SHP77 (cell line): ENCODE measurements around the gene DYDC1.
"Not testable (repeated sequence)": the region's sequence is repeated elsewhere in the genome, so short reads cannot be mapped to it uniquely, and the experiment has no call there.

ENCODE experiments used
- DNase-seq, 2 experiments: peaks; one replicate each; lab custom pipeline; 2025; lab: John Stamatoyannopoulos, UW

DYDC1 gene

DNA sequence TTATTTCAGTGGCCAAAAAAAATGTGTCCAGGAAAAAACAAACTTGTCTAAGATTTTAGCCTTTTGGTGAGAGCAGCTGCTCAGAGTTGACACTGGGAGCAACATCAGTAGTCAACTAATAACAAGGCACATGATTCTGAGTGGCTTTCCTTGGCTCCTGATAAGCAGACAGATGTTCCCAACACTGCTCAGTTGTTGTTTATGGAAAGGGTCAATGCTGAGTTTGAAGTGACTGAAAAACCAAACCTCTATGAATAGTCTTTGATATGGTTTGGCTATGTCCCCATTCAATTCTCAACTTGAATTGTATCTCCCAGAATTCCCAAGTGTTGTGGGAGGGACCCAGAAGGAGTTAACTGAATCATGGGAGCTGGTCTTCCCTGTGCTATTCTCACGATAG lies 12.3 kb downstream of the DYDC1 start:
- DNase-seq = no peak

DNA sequence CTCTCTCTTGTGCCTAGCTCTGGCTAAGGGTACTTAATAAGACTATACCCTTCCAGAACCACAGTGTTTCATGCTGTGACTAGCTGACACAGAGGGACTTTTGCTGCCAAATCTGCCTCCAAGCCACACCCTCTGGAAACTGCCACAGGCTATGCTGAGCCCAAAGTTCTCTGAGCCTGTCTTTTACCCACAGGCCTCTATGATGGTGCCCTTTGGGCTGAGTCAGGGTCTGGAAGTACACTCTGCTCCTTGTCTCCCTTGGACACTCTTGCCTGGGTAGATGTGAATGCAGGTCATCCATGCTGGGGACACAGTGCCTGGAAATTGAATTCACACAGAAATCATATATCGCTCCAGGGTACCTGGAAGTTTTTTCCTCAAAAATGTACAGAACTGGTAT lies 22.6 kb downstream of the DYDC1 start:
- no peak for DNase-seq

DNA sequence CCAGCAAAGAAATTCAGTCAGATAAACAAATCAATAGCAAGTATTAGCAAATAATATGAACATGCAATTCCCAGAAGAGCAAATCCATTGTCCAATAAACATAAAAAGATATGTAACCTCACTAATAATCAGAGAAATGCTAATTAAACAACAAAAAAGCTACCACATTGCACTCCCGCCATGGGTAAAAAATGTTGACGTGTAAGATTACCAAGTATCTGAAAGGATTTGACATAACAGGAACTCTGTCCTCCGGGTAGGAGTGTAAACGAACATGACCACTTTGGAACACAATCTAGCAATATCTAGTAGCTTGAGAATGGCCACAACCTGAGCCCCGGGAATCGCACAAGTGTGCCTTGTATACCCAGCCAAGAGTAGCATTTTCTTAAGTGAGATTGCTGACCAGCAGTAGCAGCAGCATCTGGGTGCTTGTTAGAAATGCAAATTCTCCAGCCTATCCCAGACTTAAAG lies 31.6 kb downstream of the DYDC1 start:
- DNase-seq = no peak

DNA sequence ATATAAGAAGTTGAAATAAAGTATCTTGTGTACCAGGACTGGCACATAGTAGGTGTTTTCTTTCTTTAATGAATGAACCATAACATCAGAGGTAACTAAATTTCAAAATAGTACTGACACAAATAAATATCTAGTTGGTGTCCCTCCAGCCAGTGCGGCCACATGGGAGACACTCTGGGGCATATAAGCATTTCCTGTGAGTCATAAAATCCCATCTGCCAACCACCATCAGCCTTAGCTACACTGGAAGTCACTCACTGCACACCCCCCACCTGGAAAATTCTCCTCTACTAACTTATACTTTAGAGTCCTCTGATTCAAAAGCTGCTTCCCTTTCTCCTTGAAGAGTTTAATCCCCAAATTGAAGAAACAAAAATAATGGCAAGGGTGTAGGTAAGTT lies 32.5 kb downstream of the DYDC1 start:
- DNase-seq = peak in 1 of 2 experiments; percentile 4

GRCh38 chr10:80323311-80323710 lies 33.2 kb downstream of the DYDC1 start:
- DNase-seq = no peak

GRCh38 chr10:80322711-80323110 lies 33.8 kb downstream of the DYDC1 start:
- DNase-seq = no peak

DNA sequence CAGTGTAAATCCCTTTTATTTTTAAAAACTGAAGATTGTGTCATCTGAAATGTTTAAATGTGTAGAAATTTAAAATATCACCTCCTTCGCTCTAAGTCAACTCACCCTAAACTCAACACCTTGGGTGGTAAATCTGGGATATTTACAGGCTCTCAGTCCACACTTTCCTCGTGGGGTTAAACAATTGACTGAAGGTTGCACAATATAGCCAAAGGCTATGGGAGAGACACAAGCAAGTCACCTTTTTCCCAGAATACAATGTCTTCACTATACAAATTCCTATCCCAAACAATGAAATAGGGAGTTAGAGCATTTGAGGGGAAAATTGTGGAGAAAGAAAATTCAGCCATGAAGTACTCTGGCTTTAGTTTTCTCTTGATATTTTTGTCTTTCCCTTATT lies 34.4 kb downstream of the DYDC1 start:
- DNase-seq = no peak

- no peak for DNase-seq
These were observed 35.4 kb downstream of the DYDC1 start for GRCh38 chr10:80321183-80321582.

DNA sequence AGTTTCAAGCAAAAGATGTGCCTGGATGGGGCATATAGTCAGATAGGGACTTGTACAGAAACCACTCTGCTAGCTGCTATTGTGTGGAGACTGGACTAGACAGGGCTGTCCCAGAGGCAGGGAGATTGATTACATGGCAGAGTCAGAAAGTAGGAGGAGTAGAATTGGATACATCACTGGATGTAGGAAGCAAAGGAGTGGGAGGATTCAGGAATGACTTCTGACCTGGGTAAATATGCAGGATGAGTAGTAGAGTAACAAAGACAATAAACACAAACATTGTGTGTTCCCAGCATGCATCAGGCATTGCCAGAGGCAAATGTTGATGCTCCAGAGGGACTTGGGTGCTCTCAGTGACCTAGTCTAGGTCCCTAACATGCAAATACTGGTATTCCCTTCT lies 36.2 kb downstream of the DYDC1 start:
- DNase-seq = no peak

DNA sequence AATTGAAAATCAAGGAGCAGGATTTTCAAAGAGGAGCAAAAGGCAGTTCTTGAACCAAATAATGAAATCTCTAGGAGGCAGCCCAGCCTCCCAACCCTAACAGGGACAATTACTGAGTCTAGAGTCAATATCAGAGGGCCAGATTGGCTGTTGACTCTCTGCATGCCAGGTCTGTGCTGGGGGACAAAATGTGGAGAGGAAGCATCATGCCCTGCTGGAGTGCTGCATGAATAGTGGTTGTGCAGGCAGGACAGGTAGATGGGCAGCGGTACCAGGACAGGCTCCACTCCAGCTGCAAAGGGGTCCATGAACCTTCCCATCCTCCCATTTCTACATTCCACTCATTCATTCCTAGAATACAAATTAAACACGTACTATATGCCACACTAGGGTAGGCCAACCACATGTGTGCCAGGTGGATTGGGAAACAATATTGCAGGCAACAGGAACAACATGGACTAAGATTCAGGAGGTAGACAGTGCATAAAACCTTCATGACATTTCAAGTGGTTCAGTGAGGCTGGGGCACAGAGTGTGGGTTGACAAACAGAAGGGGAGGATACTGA lies 36.7 kb downstream of the DYDC1 start:
- DNase-seq = no peak

DNA sequence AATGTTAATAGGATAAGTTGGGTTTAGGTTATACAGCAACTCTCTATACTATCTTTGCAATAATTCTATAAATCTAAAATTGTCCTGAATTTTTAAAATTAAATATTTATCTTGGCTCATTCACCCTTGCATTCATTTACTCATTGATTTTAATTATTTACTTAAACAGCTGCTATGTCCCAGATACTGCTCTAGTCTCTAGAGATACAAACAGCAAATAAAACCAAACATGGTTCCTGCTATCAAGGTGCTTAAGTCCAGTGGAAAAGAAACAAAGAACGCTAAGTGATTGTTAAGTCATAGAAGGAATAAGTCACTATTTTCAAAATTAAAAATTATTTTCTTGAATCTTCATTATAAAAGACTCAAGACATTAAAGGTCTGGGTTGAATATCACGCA lies 37.2 kb downstream of the DYDC1 start:
- DNase-seq = no peak

- no peak for DNase-seq
These were observed 37.8 kb downstream of the DYDC1 start for GRCh38 chr10:80318742-80319141.

DNA sequence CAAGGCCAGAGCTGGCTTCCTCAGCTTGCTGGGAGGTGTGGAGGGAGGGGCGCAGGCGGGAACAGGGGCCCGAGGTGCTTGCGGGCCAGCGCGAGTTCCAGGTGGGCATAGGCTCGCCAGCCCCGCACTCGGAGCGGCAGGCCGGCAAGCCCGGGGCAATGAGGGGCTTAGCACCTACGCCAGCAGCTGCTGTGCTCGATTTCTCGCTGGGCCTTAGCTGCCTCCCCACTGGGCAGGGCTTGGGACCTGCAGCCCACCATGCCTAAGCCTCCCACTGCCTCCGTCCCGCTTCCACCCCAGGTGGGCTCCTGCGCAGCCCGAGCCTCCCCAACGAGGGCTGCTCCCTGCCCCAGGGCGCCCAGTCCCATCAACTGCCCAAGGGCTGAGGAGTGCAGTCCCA lies 41.2 kb downstream of the DYDC1 start:
- DNase-seq = no peak

- DNase-seq = no peak
These were observed 43.0 kb downstream of the DYDC1 start for GRCh38 chr10:80313523-80313922.

DNA sequence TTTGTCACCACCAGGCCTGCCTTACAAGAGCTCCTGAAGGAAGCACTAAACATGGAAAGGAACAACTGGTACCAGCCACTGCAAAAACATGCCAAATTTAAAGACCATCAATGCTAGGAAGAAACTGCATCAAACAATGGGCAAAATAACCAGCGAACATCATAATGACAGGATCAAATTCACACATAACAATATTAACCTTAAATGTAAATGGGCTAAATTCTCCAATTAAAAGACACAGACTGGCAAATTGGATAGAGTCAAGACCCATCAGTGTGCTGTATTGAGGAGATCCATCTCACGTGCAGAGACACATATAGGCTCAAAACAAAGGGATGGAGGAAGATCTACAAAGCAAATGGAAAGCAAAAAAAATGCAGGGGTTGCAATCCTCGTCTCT lies 50.6 kb downstream of the DYDC1 start:
- DNase-seq = not testable (repeated sequence)

GRCh38 chr10:80296942-80297341 lies 59.6 kb downstream of the DYDC1 start:
- DNase-seq = no peak

DNA sequence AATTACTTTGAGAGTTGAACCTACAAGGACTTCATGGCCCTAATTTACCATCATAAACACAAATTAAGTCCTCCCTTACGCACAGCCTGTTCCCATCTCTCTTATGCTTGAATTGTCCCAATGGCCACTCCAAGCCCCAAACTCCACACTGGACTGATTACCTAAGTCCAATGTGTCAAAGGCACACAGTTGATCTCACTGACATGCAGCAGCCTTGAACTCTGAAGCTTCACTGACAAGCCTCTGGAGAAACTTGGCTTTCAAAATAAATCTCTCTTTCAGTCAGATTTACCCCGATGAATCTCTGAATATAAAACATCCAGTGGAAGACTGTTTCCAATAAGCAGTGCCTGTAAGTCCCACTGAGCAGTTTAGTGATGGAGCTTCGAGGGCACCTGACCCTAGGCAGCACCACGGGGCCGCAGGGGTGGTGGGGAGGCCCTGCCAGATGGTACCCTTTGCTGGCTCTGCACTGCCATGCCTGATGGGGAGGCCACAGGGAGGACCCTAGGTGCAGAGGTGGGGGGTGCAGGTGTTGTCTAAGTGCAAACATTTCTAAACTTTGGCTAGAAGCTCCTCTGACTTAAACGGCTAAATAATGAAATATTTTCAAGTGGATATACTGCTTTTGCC lies 63.8 kb downstream of the DYDC1 start:
- DNase-seq = no peak

- no peak for DNase-seq
These were observed 65.9 kb downstream of the DYDC1 start for GRCh38 chr10:80290474-80291220.

GRCh38 chr10:80289451-80290287 lies 66.9 kb downstream of the DYDC1 start, which contains the start of gene MAT1A:
MAT1A (minus strand) TSS chr10:80289658; CDS start chr10:80289423, 235 bp downstream.
- DNase-seq = no peak

GRCh38 chr10:80288849-80289248 lies 67.7 kb downstream of the DYDC1 start:
- DNase-seq = no peak
